Left colon (tissue), 2 donors: ENCODE data around the gene C10orf95. TPM values are rescaled to one million over a fixed set of nuclear protein-coding genes. Genes with fewer than 3 reads are reported as not detected.

ENCODE experiments used
- ATAC-seq: fragments of 200-7000 bp; cut with Tn5 transposase; one replicate; pipeline ENCODE4 v1.9.1; 2020; ENCODE audit warnings: mild to moderate bottlenecking, moderate library complexity
- DNase-seq, 2 donors: peaks; one replicate each; pipeline ENCODE4 v3.0.0-alpha.2; 2020
- intact Hi-C, 2 donors: fragments of 100-400 bp; cut with DNase I in 1 of 2; cut with micrococcal nuclease in 1 of 2; formaldehyde crosslinking; loops; one replicate each; pipeline versions ENCODE4 v1.11.2 to v1.14.0; 2022; cut with DNase I, micrococcal nuclease
- total RNA-seq, 2 donors: library from RNA; stranded (reverse); fragmentation: NEBNext Ultra II Directional; extraction: Animal tissue kit (Norgen Biotek cat#: 25700); gene quantifications; one replicate each; pipeline ENCODE4 v1.2.1, GENCODE V29; 2021
- donor health status: DM: no; HTN: no; CAD: no.
- donor health status: DM: yes; HTN: yes; CAD: no.

C10orf95 gene
- total RNA-seq, 2 donors from 2014 or later = 2.1 to 2.2 TPM

DNA sequence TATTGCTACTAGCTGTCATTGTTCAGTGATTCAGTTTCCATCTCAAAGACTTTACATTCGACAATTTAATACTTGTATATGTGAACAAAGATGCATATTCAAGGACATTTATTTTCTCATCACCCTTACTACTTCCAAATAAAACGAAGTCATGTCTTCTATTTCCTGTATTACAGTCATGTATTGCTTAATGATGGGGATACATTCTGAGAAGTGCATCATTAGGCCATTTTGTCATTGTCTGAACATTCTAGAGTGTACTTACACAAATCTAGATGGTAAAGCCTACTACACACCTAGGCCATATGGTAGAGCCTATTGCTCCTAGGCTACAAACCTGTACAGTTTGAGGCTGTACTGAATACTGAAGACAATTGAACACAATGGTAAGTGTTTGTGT, 6.5 kb downstream of the C10orf95 start:
- DNase-seq (no peak), ATAC-seq (no peak)
- intact Hi-C loops = no loop called here

DNA sequence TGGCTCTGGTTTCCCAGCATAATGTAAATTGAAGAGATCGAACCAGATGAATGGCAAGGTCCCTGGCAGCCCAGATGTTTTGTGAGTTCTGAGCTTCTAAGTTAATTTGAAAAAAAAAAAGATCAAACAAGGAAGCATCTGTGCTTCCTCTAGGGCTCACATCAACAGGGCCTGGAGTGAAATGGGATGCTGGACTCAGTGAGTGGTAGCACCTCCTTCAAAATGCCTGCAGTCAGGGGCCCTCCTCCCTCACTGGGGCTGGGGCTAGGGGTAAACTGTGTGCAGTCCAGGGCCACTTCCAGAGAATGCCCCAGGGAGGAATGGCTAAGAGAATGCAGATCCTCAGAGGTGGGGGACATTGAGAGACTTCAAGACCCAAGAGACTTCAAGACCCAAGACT, 13.0 kb downstream of the C10orf95 start:
- DNase-seq (no peak), ATAC-seq (no peak)
- intact Hi-C loops = no loop called here

DNA sequence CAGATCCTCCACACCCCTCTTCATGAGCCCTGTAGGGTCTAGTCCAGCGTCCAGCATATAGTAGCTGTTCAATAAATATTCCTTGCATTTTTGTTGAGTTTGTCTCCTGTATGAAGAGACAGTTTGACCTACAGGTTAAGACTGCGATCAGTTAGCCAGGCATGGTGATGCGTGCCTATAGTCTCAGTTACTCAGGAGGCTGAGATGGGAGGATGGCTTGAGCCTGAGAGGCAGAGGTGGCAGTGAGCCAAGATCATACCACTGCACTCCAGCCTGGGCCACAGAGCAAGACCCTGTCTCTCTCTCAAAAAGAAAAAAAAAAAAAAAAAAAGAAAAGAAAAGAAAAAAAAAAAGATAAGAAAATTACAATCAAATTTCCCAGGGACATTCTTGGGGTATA, 13.8 kb downstream of the C10orf95 start:
- intact Hi-C loops = no loop called here

DNA sequence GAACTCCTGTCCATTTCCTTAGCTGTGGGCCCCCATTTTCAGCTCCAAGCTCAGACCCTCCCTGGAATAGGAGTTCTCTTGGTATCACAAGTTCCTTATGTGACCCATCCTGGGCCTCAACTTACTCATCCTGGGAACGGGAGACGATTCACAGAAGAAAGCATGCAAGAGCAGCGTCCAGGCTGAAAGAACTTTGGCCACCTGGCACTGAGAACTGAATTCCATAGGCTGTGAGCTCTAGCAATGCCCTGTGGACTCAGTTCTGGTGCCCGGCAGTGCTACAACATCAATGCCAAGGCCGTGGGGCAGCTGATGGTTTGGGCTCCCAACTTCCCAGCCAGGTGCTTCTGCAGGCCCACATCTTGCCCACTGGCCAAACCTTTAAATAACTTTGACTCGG, 15.0 kb downstream of the C10orf95 start:
- no peak for DNase-seq
- ATAC-seq = no peak

More for the DNA sequence above, 13.8 kb downstream of the C10orf95 start:
- ATAC-seq (no peak), DNase-seq (no peak)

DNA sequence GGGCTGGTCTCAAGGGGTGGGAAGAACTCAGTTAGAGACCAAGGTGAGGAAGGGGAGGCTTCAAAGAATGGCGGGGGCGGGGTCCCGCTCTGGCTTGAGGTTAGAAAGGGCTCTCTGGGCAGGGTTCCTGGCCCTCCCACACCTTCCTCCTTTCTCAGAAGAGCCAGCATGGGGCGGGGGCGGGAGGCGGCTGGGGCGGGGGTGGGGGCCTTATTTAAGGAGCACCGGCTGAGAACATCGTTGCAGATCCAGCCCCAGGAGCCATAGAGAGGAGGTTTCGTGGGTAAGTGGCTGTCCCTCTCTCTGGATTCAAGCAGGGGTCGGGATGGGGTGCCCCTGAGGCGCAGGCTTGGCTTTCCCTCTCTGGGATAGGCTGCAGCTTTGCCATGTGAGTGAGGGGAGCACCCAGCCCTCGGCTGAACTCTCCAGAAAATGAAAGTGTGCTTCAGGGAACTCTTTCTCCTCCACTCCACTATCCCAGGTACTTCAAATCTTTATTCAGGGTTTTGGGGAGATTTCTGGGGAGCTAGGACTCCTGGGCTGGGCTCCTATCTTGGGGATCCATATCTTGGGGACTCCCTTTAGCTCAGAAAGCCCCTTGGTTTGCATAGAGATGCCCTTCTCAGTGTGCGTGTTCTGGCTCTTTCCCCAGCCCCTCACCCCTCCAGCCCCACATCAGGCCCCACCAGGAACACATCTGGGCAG, 15.7 kb downstream of the C10orf95 start:
- intact Hi-C loops = no loop called here
- no peak for DNase-seq
- ATAC-seq = no peak

More for the DNA sequence above, 15.0 kb downstream of the C10orf95 start:
- intact Hi-C loops = no loop called here

DNA sequence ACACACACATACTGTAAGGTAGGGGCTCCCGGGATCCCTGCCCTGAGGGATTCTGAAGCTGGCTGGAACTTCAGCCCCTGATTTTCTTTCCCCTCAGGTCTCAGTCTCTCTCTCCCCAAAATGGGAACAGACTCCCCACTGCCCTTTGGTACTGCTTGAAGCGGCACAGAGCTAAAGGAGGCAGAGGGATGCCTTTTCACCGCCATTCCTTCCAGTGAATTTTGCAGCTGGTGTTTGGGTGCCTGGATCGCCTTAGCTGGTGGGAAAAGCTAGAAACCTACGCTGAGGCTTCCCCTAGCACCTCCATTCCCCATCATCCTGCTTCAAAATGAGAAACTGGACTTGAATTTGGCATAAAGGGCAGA, 16.2 kb downstream of the C10orf95 start:
- intact Hi-C loops = no loop called here
- no peak for DNase-seq
- ATAC-seq = no peak

DNA sequence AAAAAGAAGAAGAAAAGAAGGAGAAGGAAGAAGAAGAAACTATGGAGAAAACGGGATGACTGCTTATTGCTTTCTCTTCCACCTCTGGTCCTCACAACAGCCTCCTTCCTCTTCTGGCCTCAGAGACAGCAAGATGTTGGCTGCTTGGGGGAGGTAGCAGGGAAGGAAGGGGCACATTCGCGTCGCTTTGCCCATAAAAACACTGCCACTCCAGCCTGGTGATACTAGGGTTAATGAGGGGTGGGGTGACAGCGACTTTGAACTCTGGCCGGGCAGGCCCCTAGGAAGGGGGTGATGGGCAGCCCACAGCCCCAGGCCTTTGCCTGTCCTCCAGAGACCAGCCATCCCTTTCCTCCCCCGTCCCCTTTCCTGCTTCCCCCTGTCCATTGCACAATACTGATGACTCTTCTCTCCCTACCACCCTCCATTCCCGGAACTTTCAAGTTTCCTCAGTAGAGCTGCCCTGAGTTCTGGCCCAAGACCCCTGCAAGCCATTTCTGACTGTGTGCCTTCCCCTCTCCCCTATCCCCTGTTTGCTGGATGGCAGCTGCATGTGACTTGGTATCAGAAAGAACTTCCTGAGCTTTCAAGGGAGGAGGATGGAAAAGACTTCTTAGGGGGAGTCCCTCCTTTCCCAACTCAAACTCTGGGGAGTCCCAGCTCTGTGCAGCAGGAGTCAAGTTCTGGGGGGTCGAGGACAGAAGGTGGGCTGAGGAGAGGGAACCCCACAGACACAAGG, 16.8 kb downstream of the C10orf95 start:
- intact Hi-C loops = no loop called here
- ATAC-seq = no peak
- DNase-seq = no peak

DNA sequence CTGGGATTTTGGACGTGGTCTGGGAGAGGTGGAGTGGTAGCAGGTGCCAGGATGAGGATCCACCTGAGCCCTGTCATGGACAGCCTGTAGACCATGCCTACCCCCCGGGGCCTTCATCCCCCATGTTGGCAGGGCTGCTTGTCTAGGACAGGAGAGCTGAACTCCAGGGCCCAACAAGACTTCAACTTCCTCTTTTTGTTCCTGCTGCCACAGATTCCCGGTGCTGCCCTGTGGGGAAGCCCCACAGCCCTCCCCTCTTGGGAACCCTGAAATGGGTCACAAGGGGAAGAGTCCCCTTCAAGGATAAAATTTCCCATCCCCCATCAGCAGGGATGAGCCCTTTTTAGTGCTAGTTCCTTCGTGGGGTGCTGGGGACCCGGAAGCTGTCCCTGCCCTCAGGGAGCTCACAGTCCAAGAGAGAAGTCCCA, 17.7 kb downstream of the C10orf95 start:
- ATAC-seq = no peak
- intact Hi-C loops = no loop called here

DNA sequence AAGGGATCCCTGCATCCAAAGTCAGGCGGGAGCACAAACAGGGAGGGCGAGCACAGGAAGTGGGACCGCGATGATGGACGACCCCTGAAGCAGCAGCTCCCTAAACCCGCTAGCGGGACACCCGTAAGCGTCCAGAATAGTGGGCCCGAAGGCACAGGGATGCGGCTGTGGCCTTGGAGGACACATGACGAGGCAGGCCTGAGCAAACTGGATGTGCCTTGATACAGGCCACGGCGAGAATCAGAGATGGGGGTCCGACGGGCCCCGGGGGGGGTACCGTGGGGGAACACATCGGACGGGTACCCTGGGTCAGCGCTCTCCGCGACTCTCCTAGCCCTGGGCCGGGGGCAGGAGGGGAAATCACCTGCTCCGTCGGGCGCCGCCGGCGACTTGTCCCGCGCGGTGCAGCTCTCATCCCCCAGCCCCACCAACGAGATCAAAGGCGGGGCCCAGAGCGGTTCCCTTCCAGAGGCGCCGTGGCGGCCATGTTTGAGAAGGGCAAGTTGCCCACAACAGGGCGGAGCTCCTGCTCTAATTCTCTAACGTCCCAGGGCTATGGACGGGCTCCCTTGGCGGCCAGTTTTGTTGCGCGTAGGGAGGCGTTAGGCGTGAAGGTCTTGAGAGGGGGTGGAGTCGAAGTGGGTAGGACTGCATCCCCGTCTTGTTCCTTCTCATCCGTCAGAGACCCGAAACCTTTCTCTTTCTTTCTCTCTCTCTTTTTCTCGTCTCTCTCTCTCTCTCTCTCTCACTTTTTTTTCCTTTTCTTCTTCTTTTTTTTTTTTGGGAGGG, 19.0 kb downstream of the C10orf95 start, which contains the start of gene CUEDC2:
Gene CUEDC2, minus strand, starts transcription at position 413 of the 789 bp plus-strand sequence. CDS start 7,386 bp downstream, outside the sequence.
- peak; percentile 97 for ATAC-seq
- DNase-seq = peak; percentile 97
- intact Hi-C loops = no loop called here

More for the DNA sequence above, 17.7 kb downstream of the C10orf95 start:
- DNase-seq = no peak

DNA sequence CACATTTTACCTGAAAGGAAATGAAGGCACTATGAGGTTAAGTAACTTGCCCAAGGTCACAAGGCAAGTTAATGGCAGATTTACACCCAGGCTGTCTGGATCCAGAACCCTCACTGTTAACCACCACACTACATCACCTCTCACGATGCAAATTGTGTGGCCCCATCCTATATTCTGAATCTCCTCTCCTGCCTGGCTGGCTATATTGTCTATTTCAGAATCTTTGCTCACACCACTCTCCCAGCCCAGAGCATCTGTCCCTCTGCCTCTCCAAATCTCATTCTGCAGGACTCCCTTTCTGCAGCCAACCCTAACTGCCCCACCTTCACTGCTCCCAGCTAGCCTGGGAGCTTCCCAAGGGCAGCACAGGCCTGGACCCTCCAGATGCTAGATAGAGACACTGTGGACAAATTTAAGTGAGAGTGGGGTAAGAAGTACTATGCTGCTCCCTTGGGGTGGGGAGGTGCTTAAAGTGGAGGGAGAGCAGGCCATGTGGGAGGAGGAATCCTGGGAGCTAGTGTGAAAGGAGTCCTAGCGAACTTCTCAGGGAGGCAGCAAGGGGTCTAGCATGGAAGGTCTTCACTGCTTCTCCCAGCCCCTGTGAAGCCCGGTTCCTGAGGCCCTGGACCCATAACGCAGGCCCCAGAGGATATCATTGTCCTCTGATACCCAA, 19.8 kb downstream of the C10orf95 start:
- ATAC-seq (peak; percentile 19), DNase-seq (no peak)
- intact Hi-C loops = no loop called here

DNA sequence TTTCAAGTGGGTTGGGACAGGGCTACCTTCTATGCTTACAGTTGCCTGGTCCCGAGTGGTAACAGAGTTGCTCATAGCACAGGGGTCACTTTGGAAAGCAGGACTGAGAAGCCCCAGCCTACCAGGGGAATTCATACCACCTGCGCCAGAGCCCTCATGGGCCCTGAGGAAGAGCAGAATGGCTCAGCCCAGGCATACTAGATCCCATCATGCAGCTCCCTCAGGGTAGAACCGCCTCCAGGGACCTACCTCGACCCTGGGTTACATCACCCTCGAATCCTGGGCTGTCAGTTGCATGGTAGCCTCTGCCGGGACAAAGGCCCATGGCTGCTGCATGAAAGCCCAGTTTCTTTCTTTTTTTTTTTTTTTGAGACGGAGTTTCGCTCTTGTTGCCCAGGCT, 21.9 kb downstream of the C10orf95 start:
- no peak for ATAC-seq
- DNase-seq = no peak
- intact Hi-C loops = no loop called here

DNA sequence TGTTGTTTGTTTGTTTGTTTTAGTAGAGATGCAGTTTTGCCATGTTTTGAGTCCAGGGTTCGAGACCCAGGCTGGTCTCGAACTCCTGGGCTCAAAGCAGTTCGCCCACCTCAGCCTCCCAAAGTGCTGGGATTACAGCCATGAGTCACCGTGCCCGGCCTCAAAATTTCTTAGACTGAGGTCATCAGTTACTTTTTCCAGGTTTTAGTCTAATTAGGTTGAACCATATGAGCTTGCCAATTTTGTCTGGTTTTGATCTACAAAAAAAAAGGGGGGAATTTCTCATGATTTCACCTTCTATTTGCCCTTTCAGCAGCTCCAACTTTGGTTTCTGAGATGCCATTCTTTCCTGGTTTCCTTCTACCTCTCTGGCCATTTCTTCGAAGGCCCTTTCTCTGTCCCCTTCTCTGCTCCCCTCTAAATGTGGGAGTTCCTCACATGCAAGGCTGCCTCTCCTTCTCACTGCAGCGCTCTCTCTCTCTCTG, 24.5 kb downstream of the C10orf95 start:
- ATAC-seq (no peak), DNase-seq (no peak)
- intact Hi-C loops = no loop called here

DNA sequence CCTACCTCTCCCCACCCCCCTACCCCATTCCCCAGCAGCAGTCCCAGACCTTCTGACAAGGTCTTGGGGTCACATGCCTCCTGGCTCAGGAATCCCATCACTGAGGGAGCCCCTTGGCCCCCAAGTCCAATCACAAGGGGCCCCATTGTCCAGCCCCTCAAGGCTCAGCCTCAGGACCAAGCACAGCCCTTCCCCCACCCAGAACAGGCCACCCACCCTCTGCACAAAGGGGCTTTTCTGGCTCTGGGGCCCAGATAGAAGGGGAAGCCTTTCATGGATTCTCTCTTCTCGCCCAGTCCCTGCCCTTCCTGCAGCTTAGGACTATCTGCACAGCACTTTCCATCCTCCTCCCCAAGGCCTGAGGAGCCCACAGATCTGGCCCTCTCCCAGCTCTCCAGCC, 25.9 kb downstream of the C10orf95 start:
- intact Hi-C loops = no loop called here
- ATAC-seq (no peak), DNase-seq (no peak)

DNA sequence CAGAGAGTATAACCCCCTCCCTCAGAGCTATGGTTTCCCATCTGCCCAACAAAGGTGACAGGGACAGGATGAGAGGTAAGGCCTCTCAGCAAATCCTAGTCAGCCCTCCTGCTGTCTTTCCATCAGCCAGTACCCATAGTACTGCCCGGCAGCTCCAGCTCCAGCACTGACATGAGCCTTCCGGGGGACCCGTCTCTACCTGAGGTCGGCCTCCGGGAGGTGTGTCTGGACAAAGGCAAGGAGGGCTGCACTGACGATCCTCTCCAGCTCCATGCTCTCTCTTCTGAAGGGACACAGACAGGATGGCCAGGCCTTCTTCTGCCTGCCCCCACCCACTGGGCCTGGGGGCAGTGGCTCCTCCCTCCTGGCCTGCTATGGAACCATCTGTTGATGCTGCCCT, 26.4 kb downstream of the C10orf95 start:
- intact Hi-C loops = no loop called here
- DNase-seq = no peak
- ATAC-seq = no peak

DNA sequence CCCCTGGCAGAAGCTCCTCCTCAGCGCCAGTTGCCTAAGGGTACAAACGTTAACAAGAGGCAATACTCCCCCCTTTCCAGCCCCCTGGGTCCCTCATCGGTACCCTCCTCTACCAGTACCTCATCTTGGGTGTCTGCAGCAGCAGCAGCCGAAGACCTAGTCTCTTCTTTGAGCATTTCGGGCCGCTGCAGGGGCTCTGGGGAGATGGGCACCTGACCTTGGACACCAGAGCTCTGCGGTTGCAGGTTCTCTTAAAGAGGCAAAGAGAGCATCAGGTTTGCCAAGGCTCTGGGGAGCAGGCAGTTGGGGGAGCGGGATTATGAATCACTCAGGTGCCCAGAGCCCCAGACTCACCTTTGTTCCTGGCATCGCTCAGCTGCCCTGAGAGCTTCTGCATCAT, 27.2 kb downstream of the C10orf95 start:
- intact Hi-C loops = no loop called here
- no peak for ATAC-seq

DNA sequence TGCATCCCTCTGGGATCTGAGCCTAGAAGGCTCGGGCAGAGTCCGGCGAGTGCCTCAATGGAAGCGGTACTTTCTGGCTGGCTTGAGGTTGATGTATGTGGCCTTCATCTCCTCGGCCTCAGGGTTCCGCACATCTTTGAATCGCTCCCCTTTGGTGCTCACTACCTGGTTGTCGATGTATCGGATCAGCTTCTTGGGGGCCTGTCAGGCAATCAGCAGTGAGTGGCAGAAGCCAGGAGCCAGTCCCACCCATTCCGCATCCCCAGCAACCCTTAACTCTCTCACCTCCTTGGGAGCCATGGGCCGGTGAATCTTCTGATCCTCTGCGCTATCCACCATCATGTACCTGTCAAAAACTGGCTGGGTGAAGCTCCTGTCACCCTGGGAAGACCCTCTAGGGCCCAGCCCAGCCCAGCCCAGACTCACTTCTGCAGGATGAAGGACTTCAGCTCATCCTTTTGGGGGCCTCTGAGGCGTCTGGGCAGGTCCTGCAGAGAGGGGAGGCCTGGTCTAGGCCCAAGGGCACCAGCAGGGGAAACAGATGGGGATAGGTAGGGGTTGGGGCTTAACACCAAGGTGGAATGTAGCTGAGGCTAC, 27.9 kb downstream of the C10orf95 start:
- intact Hi-C loops = no loop called here
- no peak for DNase-seq
- ATAC-seq = no peak

More for the DNA sequence above, 27.2 kb downstream of the C10orf95 start:
- DNase-seq = no peak

DNA sequence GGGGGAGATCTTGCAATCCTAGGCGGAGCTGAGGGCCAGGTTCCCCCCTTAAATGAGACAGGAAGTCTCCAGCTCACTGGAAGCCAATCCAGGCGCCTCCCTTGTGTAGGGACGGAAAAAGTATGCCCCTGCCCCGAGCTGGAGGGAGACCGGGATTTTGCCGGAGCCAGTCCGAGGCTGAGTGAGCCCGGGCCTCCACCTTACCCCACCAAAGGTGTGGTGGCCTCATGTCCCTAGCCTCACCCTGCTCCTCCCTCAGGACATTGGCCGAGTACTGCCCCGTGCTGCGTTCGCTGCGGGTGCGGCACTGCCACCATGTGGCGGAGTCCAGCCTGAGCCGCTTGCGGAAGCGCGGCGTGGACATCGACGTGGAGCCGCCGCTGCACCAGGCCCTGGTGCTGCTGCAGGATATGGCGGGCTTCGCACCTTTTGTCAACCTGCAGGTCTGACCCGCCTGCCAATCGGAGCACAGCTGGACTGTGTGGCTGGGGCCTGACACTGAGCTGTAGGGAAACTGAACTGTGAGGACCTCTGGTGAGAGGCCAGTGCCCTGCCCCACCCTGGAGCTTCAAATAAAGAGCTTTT, 28.7 kb downstream of the C10orf95 start:
- peak; percentile 72 for ATAC-seq
- intact Hi-C loops = no loop called here
- DNase-seq = peak; percentile 89 to 90
